HEK293 (cell line): ENCODE results near the gene GPR84.

Experiments used
- CTCF ChIA-PET: fragments of 350-600 bp; formaldehyde crosslinking; extraction: SDS; loops from one replicate; lab custom pipeline; 2021; ENCODE audit warnings: antibody characterized with exemption; lab: Yijun Ruan, JAX
- POLR2A ChIA-PET: fragments of 300-600 bp; formaldehyde crosslinking; extraction: SDS; loops from one replicate; lab custom pipeline; 2020; ENCODE audit warnings: antibody characterized with exemption, inconsistent platforms; lab: Yijun Ruan, JAX
- H3K27ac ChIP-seq: fragments of 200-500 bp; sonication (Bioruptor generic); 2 replicates; pipeline ENCODE4 v1.5.1; 2014; ENCODE audit warnings: low read depth, low read length, control low read depth, inconsistent platforms; ENCODE audit errors: extremely low read depth
- H3K36me3 ChIP-seq, 2 experiments: fragments of 200-500 bp in 1 of 2; sonication (Bioruptor generic) in 1 of 2; 1 replicate in 1 of 2; 2 replicates in 1 of 2; pipeline ENCODE4 v1.5.1; 2014 to 2017; ENCODE audit warnings: inconsistent platforms in 2 of 2, low read length in 2 of 2; ENCODE audit not compliant: control insufficient read depth in 2 of 2, insufficient read depth in 1 of 2
- H3K4me1 ChIP-seq: fragments of 200-500 bp; sonication (Bioruptor generic); 2 replicates; pipeline ENCODE4 v1.5.1; 2014; ENCODE audit warnings: mild to moderate bottlenecking, low read length, inconsistent platforms; ENCODE audit not compliant: control insufficient read depth, insufficient read depth
- H3K4me3 ChIP-seq: 2 replicates; pipeline ENCODE4 v1.5.1; 2011; ENCODE audit warnings: low read depth, mild to moderate bottlenecking, control low read depth, low read length, moderate library complexity
- H3K9me3 ChIP-seq: fragments of 200-500 bp; sonication (Bioruptor generic); 2 replicates; pipeline ENCODE4 v1.5.1; 2014; ENCODE audit warnings: low read depth, low read length, inconsistent platforms; ENCODE audit not compliant: control insufficient read depth, insufficient read depth
- HOXC10 ChIP-seq: sonication (generic); formaldehyde crosslinking; IDR thresholded peaks from 2 replicates; pipeline ENCODE4 v1.8.1; 2023; ENCODE audit warnings: mild to moderate bottlenecking, missing genetic modification reagents
- KLF1 ChIP-seq: fragments of 450-650 bp; formaldehyde crosslinking; IDR thresholded peaks from 2 replicates; pipeline ENCODE4 v1.5.1; 2016; ENCODE audit warnings: missing biosample characterization, missing genetic modification characterization
- PRDM1 ChIP-seq: fragments of 450-650 bp; formaldehyde crosslinking; IDR thresholded peaks from 2 replicates; pipeline ENCODE4; 2016; ENCODE audit warnings: missing biosample characterization, missing genetic modification characterization
- RBAK ChIP-seq: fragments of 450-650 bp; formaldehyde crosslinking; IDR thresholded peaks from 2 replicates; pipeline ENCODE4 v1.5.1; 2016; ENCODE audit warnings: missing biosample characterization, missing genetic modification characterization
- TSHZ1 ChIP-seq: fragments of 450-650 bp; formaldehyde crosslinking; IDR thresholded peaks from 2 replicates; pipeline ENCODE4 v1.5.1; 2016; ENCODE audit warnings: missing biosample characterization, missing genetic modification characterization, borderline replicate concordance
- ZIC2 ChIP-seq: fragments of 450-650 bp; formaldehyde crosslinking; IDR thresholded peaks from 2 replicates; pipeline ENCODE4 v1.5.1; 2016; ENCODE audit warnings: missing biosample characterization, missing genetic modification characterization
- ZNF19 ChIP-seq: fragments of 450-650 bp; formaldehyde crosslinking; IDR thresholded peaks from 2 replicates; pipeline ENCODE4; 2016; ENCODE audit warnings: missing biosample characterization, missing genetic modification characterization, low read depth
- ZNF324 ChIP-seq: fragments of 450-650 bp; formaldehyde crosslinking; IDR thresholded peaks from 2 replicates; pipeline ENCODE4 v1.5.1; 2016; ENCODE audit warnings: missing biosample characterization, missing genetic modification characterization
- ZNF335 ChIP-seq: fragments of 450-650 bp; formaldehyde crosslinking; conservative IDR thresholded peaks from 2 replicates; pipeline ENCODE4 v1.5.1; 2016; ENCODE audit warnings: missing biosample characterization, missing genetic modification characterization
- ZNF548 ChIP-seq: fragments of 450-650 bp; formaldehyde crosslinking; IDR thresholded peaks from 2 replicates; pipeline ENCODE4 v1.5.1; 2016; ENCODE audit warnings: missing biosample characterization, missing genetic modification characterization
- ZNF558 ChIP-seq: fragments of 450-650 bp; formaldehyde crosslinking; IDR thresholded peaks from 2 replicates; pipeline ENCODE4 v1.5.1; 2016; ENCODE audit warnings: missing biosample characterization, missing genetic modification characterization
- TF ChIP-seq, protein P1 (sequence below): fragments of 450-650 bp; formaldehyde crosslinking; IDR thresholded peaks from 2 replicates; pipeline ENCODE4 v1.5.1; 2016; ENCODE audit warnings: missing biosample characterization, missing genetic modification characterization, borderline replicate concordance
- TF ChIP-seq, protein P2 (sequence below): fragments of 450-650 bp; formaldehyde crosslinking; IDR thresholded peaks from 2 replicates; pipeline ENCODE4 v1.5.1; 2016; ENCODE audit warnings: missing biosample characterization, missing genetic modification characterization

The GPR84 gene

DNA sequence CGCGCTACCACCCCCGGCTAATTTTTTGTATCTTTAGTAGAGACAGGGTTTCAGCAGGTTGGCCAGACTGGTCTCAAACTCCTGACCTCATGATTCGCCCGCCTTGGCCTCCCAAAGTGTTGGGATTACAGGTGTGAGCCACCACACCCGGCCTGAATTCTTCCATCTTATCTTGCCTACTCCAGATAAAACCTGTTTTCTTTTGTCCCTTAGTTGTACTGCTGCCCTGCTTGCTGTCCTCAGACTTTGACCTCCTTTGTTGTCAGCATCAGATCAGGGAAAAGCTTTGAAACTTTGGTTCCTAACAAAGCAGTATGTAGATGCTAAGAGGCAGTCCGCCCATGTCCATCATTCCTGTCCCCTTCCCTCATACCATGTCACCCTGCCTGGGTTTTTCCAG, 23.4 kb downstream of the GPR84 start (continued):
- TF ChIP-seq TSHZ1 (tag by site-specific recombination) (no peak), ZNF19 (tag by site-specific recombination) (no peak), ZNF324 (tag by site-specific recombination) (no peak), RBAK (tag by site-specific recombination) (no peak), HOXC10 (CRISPR knock-in tag) (no peak), ZNF548 (tag by site-specific recombination) (no peak)

- TF ChIP-seq, protein P1, sequence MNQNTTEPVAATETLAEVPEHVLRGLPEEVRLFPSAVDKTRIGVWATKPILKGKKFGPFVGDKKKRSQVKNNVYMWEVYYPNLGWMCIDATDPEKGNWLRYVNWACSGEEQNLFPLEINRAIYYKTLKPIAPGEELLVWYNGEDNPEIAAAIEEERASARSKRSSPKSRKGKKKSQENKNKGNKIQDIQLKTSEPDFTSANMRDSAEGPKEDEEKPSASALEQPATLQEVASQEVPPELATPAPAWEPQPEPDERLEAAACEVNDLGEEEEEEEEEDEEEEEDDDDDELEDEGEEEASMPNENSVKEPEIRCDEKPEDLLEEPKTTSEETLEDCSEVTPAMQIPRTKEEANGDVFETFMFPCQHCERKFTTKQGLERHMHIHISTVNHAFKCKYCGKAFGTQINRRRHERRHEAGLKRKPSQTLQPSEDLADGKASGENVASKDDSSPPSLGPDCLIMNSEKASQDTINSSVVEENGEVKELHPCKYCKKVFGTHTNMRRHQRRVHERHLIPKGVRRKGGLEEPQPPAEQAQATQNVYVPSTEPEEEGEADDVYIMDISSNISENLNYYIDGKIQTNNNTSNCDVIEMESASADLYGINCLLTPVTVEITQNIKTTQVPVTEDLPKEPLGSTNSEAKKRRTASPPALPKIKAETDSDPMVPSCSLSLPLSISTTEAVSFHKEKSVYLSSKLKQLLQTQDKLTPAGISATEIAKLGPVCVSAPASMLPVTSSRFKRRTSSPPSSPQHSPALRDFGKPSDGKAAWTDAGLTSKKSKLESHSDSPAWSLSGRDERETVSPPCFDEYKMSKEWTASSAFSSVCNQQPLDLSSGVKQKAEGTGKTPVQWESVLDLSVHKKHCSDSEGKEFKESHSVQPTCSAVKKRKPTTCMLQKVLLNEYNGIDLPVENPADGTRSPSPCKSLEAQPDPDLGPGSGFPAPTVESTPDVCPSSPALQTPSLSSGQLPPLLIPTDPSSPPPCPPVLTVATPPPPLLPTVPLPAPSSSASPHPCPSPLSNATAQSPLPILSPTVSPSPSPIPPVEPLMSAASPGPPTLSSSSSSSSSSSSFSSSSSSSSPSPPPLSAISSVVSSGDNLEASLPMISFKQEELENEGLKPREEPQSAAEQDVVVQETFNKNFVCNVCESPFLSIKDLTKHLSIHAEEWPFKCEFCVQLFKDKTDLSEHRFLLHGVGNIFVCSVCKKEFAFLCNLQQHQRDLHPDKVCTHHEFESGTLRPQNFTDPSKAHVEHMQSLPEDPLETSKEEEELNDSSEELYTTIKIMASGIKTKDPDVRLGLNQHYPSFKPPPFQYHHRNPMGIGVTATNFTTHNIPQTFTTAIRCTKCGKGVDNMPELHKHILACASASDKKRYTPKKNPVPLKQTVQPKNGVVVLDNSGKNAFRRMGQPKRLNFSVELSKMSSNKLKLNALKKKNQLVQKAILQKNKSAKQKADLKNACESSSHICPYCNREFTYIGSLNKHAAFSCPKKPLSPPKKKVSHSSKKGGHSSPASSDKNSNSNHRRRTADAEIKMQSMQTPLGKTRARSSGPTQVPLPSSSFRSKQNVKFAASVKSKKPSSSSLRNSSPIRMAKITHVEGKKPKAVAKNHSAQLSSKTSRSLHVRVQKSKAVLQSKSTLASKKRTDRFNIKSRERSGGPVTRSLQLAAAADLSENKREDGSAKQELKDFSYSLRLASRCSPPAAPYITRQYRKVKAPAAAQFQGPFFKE: no peak
- peak; percentile 79; the same call in 1 of the 2 replicates for TF ChIP-seq PRDM1
- CTCF ChIA-PET: interaction anchor here (0.8 to 7.9 kb wide), 7 partner anchors 12 to 118 kb away, joined by 3 to 137 read pairs (median 17); partner anchors contain the start of gene COPZ1
- H3K36me3 ChIP-seq: peaks cover 15 to 41% of the 10 kb centered on the region in 2 experiments
- POLR2A ChIA-PET: interaction anchor here (1.2 kb wide), 1 partner anchor 14 kb away, joined by 3 read pairs; no protein-coding TSS in a partner anchor
- peaks cover 6% of the 10 kb centered on the region; the same call in 1 of the 2 replicates for H3K4me1 ChIP-seq
- H3K4me3 ChIP-seq: no peak overlapping the region
- no peaks in the 10 kb centered on the region for H3K9me3 ChIP-seq
- no peak overlapping the region for H3K27ac ChIP-seq
Measured at GRCh38 chr12:54338698-54339296, 25.5 kb downstream of the GPR84 start.

DNA sequence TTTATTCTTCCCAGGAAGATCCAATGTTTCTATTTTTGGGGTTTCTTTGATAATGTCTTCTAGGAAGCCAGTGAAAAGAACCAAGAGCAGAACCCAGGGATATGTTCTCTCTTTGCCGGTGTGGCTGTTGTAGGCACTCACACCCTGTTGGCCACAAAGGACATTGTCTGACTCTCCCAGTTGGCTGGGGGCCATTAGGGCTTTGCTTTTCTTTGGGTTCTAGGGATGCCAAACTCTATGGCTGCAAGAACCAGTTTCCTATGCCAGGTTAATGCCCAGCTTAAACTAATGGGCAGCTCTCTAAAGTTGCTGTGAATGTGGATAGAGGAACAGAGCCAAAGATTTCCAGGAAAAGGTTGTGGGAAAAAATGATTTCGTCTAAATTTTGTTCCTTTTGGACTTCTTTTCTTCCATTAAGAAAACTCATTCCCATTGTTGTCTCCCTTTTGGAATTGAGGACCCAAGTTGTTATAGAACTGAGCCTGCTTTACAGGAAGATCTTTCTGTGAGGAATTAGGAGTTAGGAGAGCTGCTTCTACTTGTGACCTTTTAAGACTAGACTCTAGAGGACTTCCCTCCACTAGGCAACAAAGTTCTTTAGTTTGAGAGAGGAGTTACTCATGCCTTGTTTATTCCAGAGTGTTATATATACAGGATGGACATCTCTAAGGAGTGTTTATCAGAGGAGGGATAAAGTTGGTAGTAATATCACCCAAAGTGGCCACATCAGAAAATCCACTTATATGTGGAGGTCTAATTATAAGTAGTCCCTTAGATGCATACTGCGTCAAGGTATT, 26.2 kb downstream of the GPR84 start:
- H3K36me3 ChIP-seq: peaks cover 7 to 34% of the 10 kb centered on the region in 2 experiments
- POLR2A ChIA-PET: interaction anchor here (0.8 to 1.2 kb wide), 4 partner anchors 13 to 21 kb away, joined by 3 to 5 read pairs (median 4); partner anchors contain the start of gene COPZ1
- TF ChIP-seq, protein P2, sequence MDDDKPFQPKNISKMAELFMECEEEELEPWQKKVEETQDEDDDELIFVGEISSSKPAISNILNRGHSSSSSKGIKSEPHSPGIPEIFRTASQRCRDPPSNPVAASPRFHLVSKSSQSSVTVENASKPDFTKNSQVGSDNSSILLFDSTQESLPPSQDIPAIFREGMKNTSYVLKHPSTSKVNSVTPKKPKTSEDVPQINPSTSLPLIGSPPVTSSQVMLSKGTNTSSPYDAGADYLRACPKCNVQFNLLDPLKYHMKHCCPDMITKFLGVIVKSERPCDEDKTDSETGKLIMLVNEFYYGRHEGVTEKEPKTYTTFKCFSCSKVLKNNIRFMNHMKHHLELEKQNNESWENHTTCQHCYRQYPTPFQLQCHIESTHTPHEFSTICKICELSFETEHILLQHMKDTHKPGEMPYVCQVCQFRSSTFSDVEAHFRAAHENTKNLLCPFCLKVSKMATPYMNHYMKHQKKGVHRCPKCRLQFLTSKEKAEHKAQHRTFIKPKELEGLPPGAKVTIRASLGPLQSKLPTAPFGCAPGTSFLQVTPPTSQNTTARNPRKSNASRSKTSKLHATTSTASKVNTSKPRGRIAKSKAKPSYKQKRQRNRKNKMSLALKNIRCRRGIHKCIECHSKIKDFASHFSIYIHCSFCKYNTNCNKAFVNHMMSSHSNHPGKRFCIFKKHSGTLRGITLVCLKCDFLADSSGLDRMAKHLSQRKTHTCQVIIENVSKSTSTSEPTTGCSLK (tag by site-specific recombination): no peak
- TF ChIP-seq ZNF558 (tag by site-specific recombination) (no peak), KLF1 (tag by site-specific recombination) (no peak), ZIC2 (tag by site-specific recombination) (no peak), ZNF335 (tag by site-specific recombination) (no peak)
- peaks cover 6% of the 10 kb centered on the region; the same call in 1 of the 2 replicates for H3K4me1 ChIP-seq
- no peaks in the 10 kb centered on the region for H3K9me3 ChIP-seq
- H3K4me3 ChIP-seq: no peak overlapping the region
- H3K27ac ChIP-seq: no peak overlapping the region
- CTCF ChIA-PET: interaction anchor here (0.6 to 7.9 kb wide), 17 partner anchors 9 to 304 kb away, joined by 3 to 137 read pairs (median 9); partner anchors contain the start of gene COPZ1
